ENCODE measurements around the gene RNF150.
A peak's percentile ranks its signal among the peaks of the same experiment; 100 is the strongest.

RNF150 gene

GRCh38 chr4:140935254-140935653 is 198.0 kb downstream of the RNF150 start:
- TF ChIP-seq TOX (CRISPR knock-in tag; IDR thresholded peaks at IDR 0.05; ENCODE audit: borderline replicate concordance) (no peak), CSDC2 (CRISPR knock-in tag; IDR thresholded peaks at IDR 0.05) (no peak), ZFP3 (CRISPR knock-in tag; IDR thresholded peaks at IDR 0.05) (no peak), ZFP30 (CRISPR knock-in tag; IDR thresholded peaks at IDR 0.05) (no peak), ISL1 (CRISPR knock-in tag; IDR thresholded peaks at IDR 0.05) (peak; percentile 58), ESRRG (CRISPR knock-in tag; IDR thresholded peaks at IDR 0.05) (no peak), PPARA (CRISPR knock-in tag; IDR thresholded peaks at IDR 0.05; ENCODE audit: borderline replicate concordance) (no peak), POU6F1 (CRISPR knock-in tag; IDR thresholded peaks at IDR 0.05; ENCODE audit: borderline replicate concordance, low read depth) (no peak), ZNF8 (CRISPR knock-in tag; IDR thresholded peaks at IDR 0.05) (no peak), BACH2 (CRISPR knock-in tag; IDR thresholded peaks at IDR 0.05; ENCODE audit: borderline replicate concordance) (no peak), TSHZ2 (CRISPR knock-in tag; IDR thresholded peaks at IDR 0.05) (peak; percentile 84; the same call in 1 of the 2 replicates), RARB (CRISPR knock-in tag; IDR thresholded peaks at IDR 0.05) (no peak), ZNF70 (CRISPR knock-in tag; IDR thresholded peaks at IDR 0.05) (no peak), ZC3H10 (CRISPR knock-in tag; IDR thresholded peaks at IDR 0.05) (peak; percentile 18; the same call in 1 of the 2 replicates), TCF4 (CRISPR knock-in tag; IDR thresholded peaks at IDR 0.05; ENCODE audit: borderline replicate concordance) (no peak), GLIS3 (CRISPR knock-in tag; IDR thresholded peaks at IDR 0.05) (no peak), OSR1 (CRISPR knock-in tag; IDR thresholded peaks at IDR 0.05) (no peak), SNAI2 (CRISPR knock-in tag; IDR thresholded peaks at IDR 0.05) (no peak), ARNTL (CRISPR knock-in tag; IDR thresholded peaks at IDR 0.05; ENCODE audit: borderline replicate concordance, low read depth) (no peak), ZNF565 (CRISPR knock-in tag; conservative IDR thresholded peaks at IDR 0.05; ENCODE audit: low read depth) (no peak)
- TF ChIP-seq, protein P1, sequence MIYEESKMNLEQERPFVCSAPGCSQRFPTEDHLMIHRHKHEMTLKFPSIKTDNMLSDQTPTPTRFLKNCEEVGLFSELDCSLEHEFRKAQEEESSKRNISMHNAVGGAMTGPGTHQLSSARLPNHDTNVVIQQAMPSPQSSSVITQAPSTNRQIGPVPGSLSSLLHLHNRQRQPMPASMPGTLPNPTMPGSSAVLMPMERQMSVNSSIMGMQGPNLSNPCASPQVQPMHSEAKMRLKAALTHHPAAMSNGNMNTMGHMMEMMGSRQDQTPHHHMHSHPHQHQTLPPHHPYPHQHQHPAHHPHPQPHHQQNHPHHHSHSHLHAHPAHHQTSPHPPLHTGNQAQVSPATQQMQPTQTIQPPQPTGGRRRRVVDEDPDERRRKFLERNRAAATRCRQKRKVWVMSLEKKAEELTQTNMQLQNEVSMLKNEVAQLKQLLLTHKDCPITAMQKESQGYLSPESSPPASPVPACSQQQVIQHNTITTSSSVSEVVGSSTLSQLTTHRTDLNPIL (CRISPR knock-in tag; IDR thresholded peaks at IDR 0.05; ENCODE audit: low read depth): no peak
- TF ChIP-seq, protein P2, sequence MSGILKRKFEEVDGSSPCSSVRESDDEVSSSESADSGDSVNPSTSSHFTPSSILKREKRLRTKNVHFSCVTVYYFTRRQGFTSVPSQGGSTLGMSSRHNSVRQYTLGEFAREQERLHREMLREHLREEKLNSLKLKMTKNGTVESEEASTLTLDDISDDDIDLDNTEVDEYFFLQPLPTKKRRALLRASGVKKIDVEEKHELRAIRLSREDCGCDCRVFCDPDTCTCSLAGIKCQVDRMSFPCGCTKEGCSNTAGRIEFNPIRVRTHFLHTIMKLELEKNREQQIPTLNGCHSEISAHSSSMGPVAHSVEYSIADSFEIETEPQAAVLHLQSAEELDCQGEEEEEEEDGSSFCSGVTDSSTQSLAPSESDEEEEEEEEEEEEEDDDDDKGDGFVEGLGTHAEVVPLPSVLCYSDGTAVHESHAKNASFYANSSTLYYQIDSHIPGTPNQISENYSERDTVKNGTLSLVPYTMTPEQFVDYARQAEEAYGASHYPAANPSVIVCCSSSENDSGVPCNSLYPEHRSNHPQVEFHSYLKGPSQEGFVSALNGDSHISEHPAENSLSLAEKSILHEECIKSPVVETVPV (CRISPR knock-in tag; IDR thresholded peaks at IDR 0.05): no peak
- TF ChIP-seq, protein P3, sequence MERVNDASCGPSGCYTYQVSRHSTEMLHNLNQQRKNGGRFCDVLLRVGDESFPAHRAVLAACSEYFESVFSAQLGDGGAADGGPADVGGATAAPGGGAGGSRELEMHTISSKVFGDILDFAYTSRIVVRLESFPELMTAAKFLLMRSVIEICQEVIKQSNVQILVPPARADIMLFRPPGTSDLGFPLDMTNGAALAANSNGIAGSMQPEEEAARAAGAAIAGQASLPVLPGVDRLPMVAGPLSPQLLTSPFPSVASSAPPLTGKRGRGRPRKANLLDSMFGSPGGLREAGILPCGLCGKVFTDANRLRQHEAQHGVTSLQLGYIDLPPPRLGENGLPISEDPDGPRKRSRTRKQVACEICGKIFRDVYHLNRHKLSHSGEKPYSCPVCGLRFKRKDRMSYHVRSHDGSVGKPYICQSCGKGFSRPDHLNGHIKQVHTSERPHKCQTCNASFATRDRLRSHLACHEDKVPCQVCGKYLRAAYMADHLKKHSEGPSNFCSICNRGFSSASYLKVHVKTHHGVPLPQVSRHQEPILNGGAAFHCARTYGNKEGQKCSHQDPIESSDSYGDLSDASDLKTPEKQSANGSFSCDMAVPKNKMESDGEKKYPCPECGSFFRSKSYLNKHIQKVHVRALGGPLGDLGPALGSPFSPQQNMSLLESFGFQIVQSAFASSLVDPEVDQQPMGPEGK (CRISPR knock-in tag; IDR thresholded peaks at IDR 0.05; ENCODE audit: borderline replicate concordance): no peak
- peak; percentile 56 for ATAC-seq

DNA sequence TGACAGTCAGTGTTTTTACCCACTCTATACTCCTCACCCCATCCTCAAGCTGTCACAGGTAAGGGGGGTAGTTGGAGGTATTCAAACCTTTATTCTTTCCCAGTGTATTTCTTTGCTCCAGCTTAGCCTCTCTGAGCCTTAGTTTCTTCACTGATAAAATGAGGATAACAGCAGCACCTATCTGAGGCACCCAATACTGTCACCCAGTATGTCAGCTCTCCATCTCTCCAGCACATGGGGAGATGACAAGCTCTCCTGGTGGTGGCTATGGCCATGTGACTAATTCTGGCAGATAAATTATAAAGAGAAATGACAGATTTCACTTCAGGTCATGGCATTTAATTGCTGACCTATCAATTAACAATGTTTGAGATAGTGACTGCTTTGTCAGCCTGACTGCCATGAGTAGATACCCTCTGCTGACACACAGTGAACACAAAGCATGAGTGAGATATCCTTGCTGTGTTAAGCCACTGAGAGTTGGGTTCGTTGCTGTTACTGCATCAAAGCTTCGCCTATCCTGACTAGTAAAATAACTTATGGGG is 200.7 kb downstream of the RNF150 start:
- TF ChIP-seq RARB (CRISPR knock-in tag; IDR thresholded peaks at IDR 0.05) (no peak), ZFP3 (CRISPR knock-in tag; IDR thresholded peaks at IDR 0.05) (no peak), CSDC2 (CRISPR knock-in tag; IDR thresholded peaks at IDR 0.05) (no peak), OSR1 (CRISPR knock-in tag; IDR thresholded peaks at IDR 0.05) (no peak), ZNF8 (CRISPR knock-in tag; IDR thresholded peaks at IDR 0.05) (no peak), BACH2 (CRISPR knock-in tag; IDR thresholded peaks at IDR 0.05; ENCODE audit: borderline replicate concordance) (no peak), ESRRG (CRISPR knock-in tag; IDR thresholded peaks at IDR 0.05) (no peak), ZNF70 (CRISPR knock-in tag; IDR thresholded peaks at IDR 0.05) (no peak)
- ATAC-seq: no peak

Data from SK-N-SH treated with all-trans-retinoic acid at 6 μM for 48 hours (cell line).